HG03060 (cell line): ENCODE data around the gene ISG20.

Experiments used
- ATAC-seq: cut with Tn5 transposase; IDR thresholded peaks from one replicate; pipeline ENCODE4 v1.9.1; 2021; ENCODE audit warnings: low read depth, moderate number of reproducible peaks; ENCODE audit not compliant: unreplicated experiment

ISG20 gene

GRCh38 chr15:88638626-88639372 lies at the start of gene ISG20:
Gene ISG20, plus strand, starts transcription at chr15:88639016. Its CDS starts 351 bp downstream, at chr15:88639367.
- ATAC-seq: peak; percentile 70

- ATAC-seq: no peak
Measured at GRCh38 chr15:88590759-88591158, 48.1 kb upstream of the ISG20 start.

GRCh38 chr15:88591384-88591783 lies 47.4 kb upstream of the ISG20 start:
- no peak for ATAC-seq

GRCh38 chr15:88603885-88604284 lies 34.9 kb upstream of the ISG20 start:
- no peak for ATAC-seq

- ATAC-seq: no peak
Measured at GRCh38 chr15:88604381-88605188, 34.2 kb upstream of the ISG20 start.

- no peak for ATAC-seq
Measured at GRCh38 chr15:88605189-88606069, 33.4 kb upstream of the ISG20 start.

- ATAC-seq: no peak
Measured at GRCh38 chr15:88606070-88606794, 32.6 kb upstream of the ISG20 start.

- no peak for ATAC-seq
Measured at GRCh38 chr15:88607951-88608350, 30.9 kb upstream of the ISG20 start.

GRCh38 chr15:88608607-88609181 lies 30.1 kb upstream of the ISG20 start:
- no peak for ATAC-seq

- ATAC-seq: no peak
Measured at GRCh38 chr15:88609344-88610090, 29.3 kb upstream of the ISG20 start.

GRCh38 chr15:88610701-88611231 lies 28.1 kb upstream of the ISG20 start:
- no peak for ATAC-seq

GRCh38 chr15:88612186-88612796 lies 26.5 kb upstream of the ISG20 start:
- no peak for ATAC-seq

- no peak for ATAC-seq
Measured at GRCh38 chr15:88613074-88613944, 25.5 kb upstream of the ISG20 start.

- ATAC-seq: no peak
Measured at GRCh38 chr15:88615303-88616107, 23.3 kb upstream of the ISG20 start.

GRCh38 chr15:88616240-88616639 lies 22.6 kb upstream of the ISG20 start:
- no peak for ATAC-seq

- ATAC-seq: no peak
Measured at GRCh38 chr15:88617031-88617722, 21.6 kb upstream of the ISG20 start.
